ENCODE measurements around the gene KCNIP1.
A peak's percentile ranks its signal among the peaks of the same experiment; 100 is the strongest.

The KCNIP1 gene

GRCh38 chr5:170570476-170570875, 66.7 kb downstream of the KCNIP1 start:
- Histone ChIP-seq H3K4me3 (ENCODE audit: low read depth, low read length) (no peak overlapping the region), H3K27ac (no peak overlapping the region), H3K36me3 (replicated peaks) (no peaks in the 10 kb centered on the region), H3K27me3 (replicated peaks) (no peaks in the 10 kb centered on the region)
- in situ Hi-C loops (cut with HindIII; ENCODE audit: low pct_ligation_motif_present, low sequenced_read_pairs), result no loop called here
- TF ChIP-seq CTCF (IDR thresholded peaks at IDR 0.05; ENCODE audit: low read depth, low read length, missing control alignments), result no peak
- DNase-seq, result no peak

- in situ Hi-C loops (cut with HindIII; ENCODE audit: low pct_ligation_motif_present, low sequenced_read_pairs), result no loop called here
- no peaks in the 10 kb centered on the region for H3K27me3 ChIP-seq (replicated peaks)
- no peaks in the 10 kb centered on the region for H3K36me3 ChIP-seq (replicated peaks)
- H3K27ac ChIP-seq, result no peak overlapping the region
- TF ChIP-seq CTCF (IDR thresholded peaks at IDR 0.05; ENCODE audit: low read depth, low read length, missing control alignments), result peak; percentile 13
- H3K4me3 ChIP-seq (ENCODE audit: low read depth, low read length), result no peak overlapping the region
- DNase-seq, result peak; percentile 59
Measured at GRCh38 chr5:170571281-170571731, 67.5 kb downstream of the KCNIP1 start.

GRCh38 chr5:170571875-170572852, 68.3 kb downstream of the KCNIP1 start:
- DNase-seq, result no peak
- in situ Hi-C loops (cut with HindIII; ENCODE audit: low pct_ligation_motif_present, low sequenced_read_pairs), result no loop called here
- no peak overlapping the region for H3K27ac ChIP-seq

GRCh38 chr5:170573114-170573513, 69.3 kb downstream of the KCNIP1 start:
- Histone ChIP-seq H3K36me3 (replicated peaks) (no peaks in the 10 kb centered on the region), H3K27ac (no peak overlapping the region), H3K27me3 (replicated peaks) (no peaks in the 10 kb centered on the region), H3K4me3 (ENCODE audit: low read depth, low read length) (no peak overlapping the region)
- DNase-seq, result no peak
- in situ Hi-C loops (cut with HindIII; ENCODE audit: low pct_ligation_motif_present, low sequenced_read_pairs), result no loop called here
- TF ChIP-seq CTCF (IDR thresholded peaks at IDR 0.05; ENCODE audit: low read depth, low read length, missing control alignments), result no peak

More at GRCh38 chr5:170571875-170572852, 68.3 kb downstream of the KCNIP1 start:
- Histone ChIP-seq H3K36me3 (replicated peaks) (no peaks in the 10 kb centered on the region), H3K27me3 (replicated peaks) (no peaks in the 10 kb centered on the region), H3K4me3 (ENCODE audit: low read depth, low read length) (no peak overlapping the region)
- no peak for TF ChIP-seq CTCF (IDR thresholded peaks at IDR 0.05; ENCODE audit: low read depth, low read length, missing control alignments)

- DNase-seq, result no peak
- H3K4me3 ChIP-seq (ENCODE audit: low read depth, low read length), result no peak overlapping the region
- no peaks in the 10 kb centered on the region for H3K27me3 ChIP-seq (replicated peaks)
- TF ChIP-seq CTCF (IDR thresholded peaks at IDR 0.05; ENCODE audit: low read depth, low read length, missing control alignments), result no peak
- H3K36me3 ChIP-seq (replicated peaks), result no peaks in the 10 kb centered on the region
- no peak overlapping the region for H3K27ac ChIP-seq
- in situ Hi-C loops (cut with HindIII; ENCODE audit: low pct_ligation_motif_present, low sequenced_read_pairs), result no loop called here
Measured at GRCh38 chr5:170573660-170574059, 69.8 kb downstream of the KCNIP1 start.

All from brain microvascular endothelial cell (primary cell).